Thyroid gland (tissue), 4 donors: ENCODE measurements around the gene ACTR3C.

Experiments used
- POLR2A ChIP-seq, 2 donors: fragments of 450-650 bp; IDR thresholded peaks; one replicate each; pipeline ENCODE4 v1.6.1; 2017; ENCODE audit warnings: antibody characterized with exemption in 2 of 2, mild to moderate bottlenecking in 2 of 2, moderate library complexity in 1 of 2
- TF ChIP-seq, protein P1 (sequence below), 6 experiments: fragments of 200-600 bp in 3 of 6; fragments of 450-650 bp in 3 of 6; sonication (generic) in 3 of 6; IDR thresholded peaks; one replicate each; pipeline ENCODE4 v1.5.1; 2016 to 2019; ENCODE audit warnings: antibody characterized with exemption in 6 of 6, mild to moderate bottlenecking in 2 of 6, inconsistent platforms in 1 of 6, moderate library complexity in 1 of 6

DNA sequence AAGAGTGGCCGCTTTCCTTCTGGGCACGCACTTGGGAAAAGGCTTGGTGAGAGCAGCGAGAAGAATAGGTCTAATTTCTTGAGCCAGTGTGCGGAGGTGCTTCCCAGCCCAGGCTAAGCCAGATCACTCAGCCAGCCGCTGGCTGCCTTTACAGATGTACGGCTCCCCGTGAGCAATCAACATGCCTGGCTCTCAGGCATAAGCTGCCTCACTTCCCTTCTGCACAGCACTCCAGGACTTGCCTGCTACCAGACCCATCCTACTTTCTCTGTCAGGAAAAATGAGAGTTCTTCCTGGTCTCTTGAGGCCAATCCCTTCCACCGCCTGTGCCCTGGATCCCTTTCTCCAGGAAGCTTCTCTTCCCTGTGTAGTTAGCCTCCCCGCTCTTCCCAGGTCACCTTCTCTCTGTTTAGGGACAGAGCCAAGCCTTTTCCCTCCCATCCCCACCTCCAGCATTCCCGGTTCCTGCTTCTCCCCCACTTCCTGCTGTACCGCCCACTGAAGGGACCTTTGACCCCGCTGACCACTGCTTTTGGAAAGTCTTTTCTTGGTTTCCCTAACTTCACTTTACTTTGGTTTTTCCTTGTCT, 1.1 kb upstream of the ACTR3C start:
- TF ChIP-seq, protein P1, sequence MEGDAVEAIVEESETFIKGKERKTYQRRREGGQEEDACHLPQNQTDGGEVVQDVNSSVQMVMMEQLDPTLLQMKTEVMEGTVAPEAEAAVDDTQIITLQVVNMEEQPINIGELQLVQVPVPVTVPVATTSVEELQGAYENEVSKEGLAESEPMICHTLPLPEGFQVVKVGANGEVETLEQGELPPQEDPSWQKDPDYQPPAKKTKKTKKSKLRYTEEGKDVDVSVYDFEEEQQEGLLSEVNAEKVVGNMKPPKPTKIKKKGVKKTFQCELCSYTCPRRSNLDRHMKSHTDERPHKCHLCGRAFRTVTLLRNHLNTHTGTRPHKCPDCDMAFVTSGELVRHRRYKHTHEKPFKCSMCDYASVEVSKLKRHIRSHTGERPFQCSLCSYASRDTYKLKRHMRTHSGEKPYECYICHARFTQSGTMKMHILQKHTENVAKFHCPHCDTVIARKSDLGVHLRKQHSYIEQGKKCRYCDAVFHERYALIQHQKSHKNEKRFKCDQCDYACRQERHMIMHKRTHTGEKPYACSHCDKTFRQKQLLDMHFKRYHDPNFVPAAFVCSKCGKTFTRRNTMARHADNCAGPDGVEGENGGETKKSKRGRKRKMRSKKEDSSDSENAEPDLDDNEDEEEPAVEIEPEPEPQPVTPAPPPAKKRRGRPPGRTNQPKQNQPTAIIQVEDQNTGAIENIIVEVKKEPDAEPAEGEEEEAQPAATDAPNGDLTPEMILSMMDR (IDR thresholded peaks at IDR 0.05): no peak
- no peak for TF ChIP-seq POLR2A (IDR thresholded peaks at IDR 0.05)
